ENCODE results near the gene FGF18. TPM values are rescaled to one million over a fixed set of nuclear protein-coding genes. Genes with fewer than 3 reads are reported as not detected.

FGF18 gene
- total and polyA plus RNA-seq, 2 experiments from 2014 or later = 0.56 to 0.86 TPM

DNA sequence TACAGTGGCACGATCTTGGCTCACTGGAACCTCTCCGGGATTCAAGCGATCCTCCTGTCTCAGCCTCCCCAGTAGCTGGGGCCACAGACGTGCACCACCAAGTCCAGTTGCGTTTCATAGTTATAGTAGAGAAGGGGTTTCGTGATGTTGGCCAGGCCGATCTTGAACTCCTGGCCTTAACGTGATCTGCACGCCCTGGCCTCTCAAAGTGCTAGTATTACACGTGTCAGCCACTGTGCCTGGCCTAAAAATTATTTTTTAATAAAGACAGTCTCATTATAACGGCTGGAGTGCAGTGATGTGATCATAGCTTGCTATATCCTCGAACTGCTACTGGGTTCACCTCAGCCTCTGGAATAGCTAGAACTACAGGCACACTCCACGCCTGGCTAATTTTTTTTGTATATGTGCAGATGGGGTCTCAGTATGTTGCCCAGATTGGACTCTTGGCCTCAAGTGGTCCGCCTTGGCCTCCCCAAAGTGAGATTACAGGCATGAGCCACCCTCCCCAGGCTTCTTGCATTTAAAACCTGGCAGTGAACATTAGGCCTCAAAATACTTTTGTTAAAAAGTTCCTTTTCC is 27.4 kb upstream of the FGF18 start (continued):
- TF ChIP-seq, protein P1, sequence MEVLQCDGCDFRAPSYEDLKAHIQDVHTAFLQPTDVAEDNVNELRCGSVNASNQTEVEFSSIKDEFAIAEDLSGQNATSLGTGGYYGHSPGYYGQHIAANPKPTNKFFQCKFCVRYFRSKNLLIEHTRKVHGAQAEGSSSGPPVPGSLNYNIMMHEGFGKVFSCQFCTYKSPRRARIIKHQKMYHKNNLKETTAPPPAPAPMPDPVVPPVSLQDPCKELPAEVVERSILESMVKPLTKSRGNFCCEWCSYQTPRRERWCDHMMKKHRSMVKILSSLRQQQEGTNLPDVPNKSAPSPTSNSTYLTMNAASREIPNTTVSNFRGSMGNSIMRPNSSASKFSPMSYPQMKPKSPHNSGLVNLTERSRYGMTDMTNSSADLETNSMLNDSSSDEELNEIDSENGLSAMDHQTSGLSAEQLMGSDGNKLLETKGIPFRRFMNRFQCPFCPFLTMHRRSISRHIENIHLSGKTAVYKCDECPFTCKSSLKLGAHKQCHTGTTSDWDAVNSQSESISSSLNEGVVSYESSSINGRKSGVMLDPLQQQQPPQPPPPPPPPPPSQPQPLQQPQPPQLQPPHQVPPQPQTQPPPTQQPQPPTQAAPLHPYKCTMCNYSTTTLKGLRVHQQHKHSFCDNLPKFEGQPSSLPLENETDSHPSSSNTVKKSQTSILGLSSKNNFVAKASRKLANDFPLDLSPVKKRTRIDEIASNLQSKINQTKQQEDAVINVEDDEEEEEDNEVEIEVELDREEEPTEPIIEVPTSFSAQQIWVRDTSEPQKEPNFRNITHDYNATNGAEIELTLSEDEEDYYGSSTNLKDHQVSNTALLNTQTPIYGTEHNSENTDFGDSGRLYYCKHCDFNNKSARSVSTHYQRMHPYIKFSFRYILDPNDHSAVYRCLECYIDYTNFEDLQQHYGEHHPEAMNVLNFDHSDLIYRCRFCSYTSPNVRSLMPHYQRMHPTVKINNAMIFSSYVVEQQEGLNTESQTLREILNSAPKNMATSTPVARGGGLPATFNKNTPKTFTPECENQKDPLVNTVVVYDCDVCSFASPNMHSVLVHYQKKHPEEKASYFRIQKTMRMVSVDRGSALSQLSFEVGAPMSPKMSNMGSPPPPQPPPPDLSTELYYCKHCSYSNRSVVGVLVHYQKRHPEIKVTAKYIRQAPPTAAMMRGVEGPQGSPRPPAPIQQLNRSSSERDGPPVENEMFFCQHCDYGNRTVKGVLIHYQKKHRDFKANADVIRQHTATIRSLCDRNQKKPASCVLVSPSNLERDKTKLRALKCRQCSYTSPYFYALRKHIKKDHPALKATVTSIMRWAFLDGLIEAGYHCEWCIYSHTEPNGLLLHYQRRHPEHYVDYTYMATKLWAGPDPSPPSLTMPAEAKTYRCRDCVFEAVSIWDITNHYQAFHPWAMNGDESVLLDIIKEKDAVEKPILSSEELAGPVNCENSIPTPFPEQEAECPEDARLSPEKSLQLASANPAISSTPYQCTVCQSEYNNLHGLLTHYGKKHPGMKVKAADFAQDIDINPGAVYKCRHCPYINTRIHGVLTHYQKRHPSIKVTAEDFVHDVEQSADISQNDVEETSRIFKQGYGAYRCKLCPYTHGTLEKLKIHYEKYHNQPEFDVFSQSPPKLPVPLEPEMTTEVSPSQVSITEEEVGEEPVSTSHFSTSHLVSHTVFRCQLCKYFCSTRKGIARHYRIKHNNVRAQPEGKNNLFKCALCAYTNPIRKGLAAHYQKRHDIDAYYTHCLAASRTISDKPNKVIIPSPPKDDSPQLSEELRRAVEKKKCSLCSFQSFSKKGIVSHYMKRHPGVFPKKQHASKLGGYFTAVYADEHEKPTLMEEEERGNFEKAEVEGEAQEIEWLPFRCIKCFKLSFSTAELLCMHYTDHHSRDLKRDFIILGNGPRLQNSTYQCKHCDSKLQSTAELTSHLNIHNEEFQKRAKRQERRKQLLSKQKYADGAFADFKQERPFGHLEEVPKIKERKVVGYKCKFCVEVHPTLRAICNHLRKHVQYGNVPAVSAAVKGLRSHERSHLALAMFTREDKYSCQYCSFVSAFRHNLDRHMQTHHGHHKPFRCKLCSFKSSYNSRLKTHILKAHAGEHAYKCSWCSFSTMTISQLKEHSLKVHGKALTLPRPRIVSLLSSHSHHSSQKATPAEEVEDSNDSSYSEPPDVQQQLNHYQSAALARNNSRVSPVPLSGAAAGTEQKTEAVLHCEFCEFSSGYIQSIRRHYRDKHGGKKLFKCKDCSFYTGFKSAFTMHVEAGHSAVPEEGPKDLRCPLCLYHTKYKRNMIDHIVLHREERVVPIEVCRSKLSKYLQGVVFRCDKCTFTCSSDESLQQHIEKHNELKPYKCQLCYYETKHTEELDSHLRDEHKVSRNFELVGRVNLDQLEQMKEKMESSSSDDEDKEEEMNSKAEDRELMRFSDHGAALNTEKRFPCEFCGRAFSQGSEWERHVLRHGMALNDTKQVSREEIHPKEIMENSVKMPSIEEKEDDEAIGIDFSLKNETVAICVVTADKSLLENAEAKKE (CRISPR knock-in tag; IDR thresholded peaks at IDR 0.05) = no peak
- TF ChIP-seq EZH2 (IDR thresholded peaks at IDR 0.05; ENCODE audit: low read depth, unreplicated experiment) (no peak), ZNF331 (CRISPR knock-in tag; IDR thresholded peaks at IDR 0.05; ENCODE audit: low read depth) (no peak)

DNA sequence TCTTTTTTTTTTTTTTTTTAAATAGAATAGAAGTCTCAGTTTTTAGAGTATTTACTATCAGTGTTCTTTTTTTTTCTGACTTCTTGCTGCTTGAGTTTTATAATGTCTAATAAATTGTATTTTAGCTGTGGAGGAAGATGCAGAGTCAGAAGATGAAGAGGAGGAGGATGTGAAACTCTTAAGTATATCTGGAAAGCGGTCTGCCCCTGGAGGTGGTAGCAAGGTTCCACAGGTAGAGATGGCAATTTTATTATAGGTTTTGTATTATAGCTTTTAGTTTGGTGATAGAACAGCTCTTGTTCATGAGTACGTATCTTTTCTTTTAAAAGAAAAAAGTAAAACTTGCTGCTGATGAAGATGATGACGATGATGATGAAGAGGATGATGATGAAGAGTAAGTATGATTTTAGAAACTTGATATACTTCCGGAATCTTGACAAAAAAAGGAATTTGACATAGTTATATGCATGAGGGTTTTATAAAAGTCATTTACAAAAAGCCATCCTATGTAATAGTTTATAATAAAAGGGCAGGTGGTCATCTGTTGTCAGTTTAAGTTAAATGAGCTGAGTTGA is 26.8 kb upstream of the FGF18 start:
- DNase-seq (ENCODE audit: low spot score) (no peak), ATAC-seq (no peak)
- peaks cover 100% of the 10 kb centered on the region for H3K36me3 Mint-ChIP-seq (ENCODE audit: low read depth)
- Histone ChIP-seq H3K27me3 (ENCODE audit: insufficient read depth) (no peaks in the 10 kb centered on the region), H3K4me1 (ENCODE audit: insufficient read depth) (peaks cover 58% of the 10 kb centered on the region), H4K20me1 (replicated peaks; ENCODE audit: insufficient read depth) (peaks cover 92% of the 10 kb centered on the region), H3F3A (replicated peaks; ENCODE audit: low read depth) (peaks cover 42% of the 10 kb centered on the region), H3K4me3 (peak overlapping the region; percentile 88), H2AFZ (no peak overlapping the region), H3K9me2 (ENCODE audit: insufficient read depth) (no peaks in the 10 kb centered on the region), H3K36me3 (ENCODE audit: insufficient read depth) (peaks cover 92% of the 10 kb centered on the region), H3K27ac (ENCODE audit: low read depth) (peak overlapping the region; percentile 30; the same call in 1 of the 2 replicates), H3K4me2 (peak overlapping the region; percentile 92), H3K79me2 (replicated peaks; ENCODE audit: insufficient read depth) (peaks cover 100% of the 10 kb centered on the region)
- H3K27me3 Mint-ChIP-seq (ENCODE audit: insufficient read depth, low read depth, poor library complexity) = peaks cover 25% of the 10 kb centered on the region
- peak overlapping the region; percentile 59 for H3K4me3 Mint-ChIP-seq
- H3K4me1 Mint-ChIP-seq = peaks cover 46% of the 10 kb centered on the region
- H3K27ac Mint-ChIP-seq = no peak overlapping the region; the same call in 1 of the 2 replicates
- peaks cover 16% of the 10 kb centered on the region; the same call in 2 of the 3 replicates for H3K9me3 Mint-ChIP-seq
- TF ChIP-seq JUNB (IDR thresholded peaks at IDR 0.05; ENCODE audit: unreplicated experiment) (no peak), POLR2AphosphoS5 (IDR thresholded peaks at IDR 0.05; ENCODE audit: low read depth) (no peak)
- TF ChIP-seq, protein P2, sequence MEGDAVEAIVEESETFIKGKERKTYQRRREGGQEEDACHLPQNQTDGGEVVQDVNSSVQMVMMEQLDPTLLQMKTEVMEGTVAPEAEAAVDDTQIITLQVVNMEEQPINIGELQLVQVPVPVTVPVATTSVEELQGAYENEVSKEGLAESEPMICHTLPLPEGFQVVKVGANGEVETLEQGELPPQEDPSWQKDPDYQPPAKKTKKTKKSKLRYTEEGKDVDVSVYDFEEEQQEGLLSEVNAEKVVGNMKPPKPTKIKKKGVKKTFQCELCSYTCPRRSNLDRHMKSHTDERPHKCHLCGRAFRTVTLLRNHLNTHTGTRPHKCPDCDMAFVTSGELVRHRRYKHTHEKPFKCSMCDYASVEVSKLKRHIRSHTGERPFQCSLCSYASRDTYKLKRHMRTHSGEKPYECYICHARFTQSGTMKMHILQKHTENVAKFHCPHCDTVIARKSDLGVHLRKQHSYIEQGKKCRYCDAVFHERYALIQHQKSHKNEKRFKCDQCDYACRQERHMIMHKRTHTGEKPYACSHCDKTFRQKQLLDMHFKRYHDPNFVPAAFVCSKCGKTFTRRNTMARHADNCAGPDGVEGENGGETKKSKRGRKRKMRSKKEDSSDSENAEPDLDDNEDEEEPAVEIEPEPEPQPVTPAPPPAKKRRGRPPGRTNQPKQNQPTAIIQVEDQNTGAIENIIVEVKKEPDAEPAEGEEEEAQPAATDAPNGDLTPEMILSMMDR (conservative IDR thresholded peaks at IDR 0.05; ENCODE audit: low read depth in 2 of 2) = peak in 1 of 2 experiments; percentile 31; a peak in 1 of 4 replicates
- TF ChIP-seq, protein P1 (CRISPR knock-in tag; IDR thresholded peaks at IDR 0.05) = no peak
